ENCODE measurements around the gene SUGP1.
"Not testable (repeated sequence)": the region's sequence is repeated elsewhere in the genome, so short reads cannot be mapped to it uniquely, and the experiment has no call there.

The SUGP1 gene

GRCh38 chr19:19256072-19256969, 64.0 kb downstream of the SUGP1 start:
- ChIA-PET POLR2A (no interaction called here), CTCF (no interaction called here)
- H3K4me3 ChIP-seq (ENCODE audit: low read depth, low read length) = no peak overlapping the region
- no peak for DNase-seq (ENCODE audit: low read depth, low spot score)
- no peak for TF ChIP-seq CTCF (IDR thresholded peaks at IDR 0.05; ENCODE audit: insufficient read depth, low read length, missing control alignments)

- DNase-seq (ENCODE audit: low read depth, low spot score); CTCF ChIA-PET; POLR2A ChIA-PET; H3K4me3 ChIP-seq (ENCODE audit: low read depth, low read length): not testable (repeated sequence)
These were observed 66.9 kb downstream of the SUGP1 start for GRCh38 chr19:19253409-19253808.

- no peak for DNase-seq (ENCODE audit: low read depth, low spot score)
- CTCF ChIA-PET = interaction anchor here (1.5 kb wide), 1 partner anchor 76 kb away, joined by 3 read pairs; no protein-coding TSS in a partner anchor
- TF ChIP-seq CTCF (IDR thresholded peaks at IDR 0.05; ENCODE audit: insufficient read depth, low read length, missing control alignments) = no peak
- no peak overlapping the region for H3K4me3 ChIP-seq (ENCODE audit: low read depth, low read length)
- POLR2A ChIA-PET = no interaction called here
These were observed 70.0 kb downstream of the SUGP1 start for GRCh38 chr19:19250196-19250801.

GRCh38 chr19:19240476-19240875, 79.8 kb downstream of the SUGP1 start:
- CTCF ChIA-PET = no interaction called here
- DNase-seq (ENCODE audit: low read depth, low spot score) = no peak
- POLR2A ChIA-PET = no interaction called here
- no peak for TF ChIP-seq CTCF (IDR thresholded peaks at IDR 0.05; ENCODE audit: insufficient read depth, low read length, missing control alignments)
- no peak overlapping the region for H3K4me3 ChIP-seq (ENCODE audit: low read depth, low read length)

GRCh38 chr19:19239675-19240074, 80.6 kb downstream of the SUGP1 start:
- no peak for DNase-seq (ENCODE audit: low read depth, low spot score)
- no peak overlapping the region for H3K4me3 ChIP-seq (ENCODE audit: low read depth, low read length)
- CTCF ChIA-PET = no interaction called here
- no peak for TF ChIP-seq CTCF (IDR thresholded peaks at IDR 0.05; ENCODE audit: insufficient read depth, low read length, missing control alignments)
- POLR2A ChIA-PET = no interaction called here

GRCh38 chr19:19238126-19238894, 82.0 kb downstream of the SUGP1 start:
- no peak for DNase-seq (ENCODE audit: low read depth, low spot score)
- no peak overlapping the region for H3K4me3 ChIP-seq (ENCODE audit: low read depth, low read length)
- CTCF ChIA-PET = no interaction called here

More at GRCh38 chr19:19238126-19238894, 82.0 kb downstream of the SUGP1 start:
- POLR2A ChIA-PET = no interaction called here
- no peak for TF ChIP-seq CTCF (IDR thresholded peaks at IDR 0.05; ENCODE audit: insufficient read depth, low read length, missing control alignments)

Data from AG04449 (cell line).